GM04503 (cell line): Measurements from ENCODE around the gene TMEM235.

Experiments
- DNase-seq: peaks from one replicate; pipeline ENCODE4 v3.0.0-alpha.2; 2012; ENCODE audit warnings: low read depth

Gene TMEM235

DNA sequence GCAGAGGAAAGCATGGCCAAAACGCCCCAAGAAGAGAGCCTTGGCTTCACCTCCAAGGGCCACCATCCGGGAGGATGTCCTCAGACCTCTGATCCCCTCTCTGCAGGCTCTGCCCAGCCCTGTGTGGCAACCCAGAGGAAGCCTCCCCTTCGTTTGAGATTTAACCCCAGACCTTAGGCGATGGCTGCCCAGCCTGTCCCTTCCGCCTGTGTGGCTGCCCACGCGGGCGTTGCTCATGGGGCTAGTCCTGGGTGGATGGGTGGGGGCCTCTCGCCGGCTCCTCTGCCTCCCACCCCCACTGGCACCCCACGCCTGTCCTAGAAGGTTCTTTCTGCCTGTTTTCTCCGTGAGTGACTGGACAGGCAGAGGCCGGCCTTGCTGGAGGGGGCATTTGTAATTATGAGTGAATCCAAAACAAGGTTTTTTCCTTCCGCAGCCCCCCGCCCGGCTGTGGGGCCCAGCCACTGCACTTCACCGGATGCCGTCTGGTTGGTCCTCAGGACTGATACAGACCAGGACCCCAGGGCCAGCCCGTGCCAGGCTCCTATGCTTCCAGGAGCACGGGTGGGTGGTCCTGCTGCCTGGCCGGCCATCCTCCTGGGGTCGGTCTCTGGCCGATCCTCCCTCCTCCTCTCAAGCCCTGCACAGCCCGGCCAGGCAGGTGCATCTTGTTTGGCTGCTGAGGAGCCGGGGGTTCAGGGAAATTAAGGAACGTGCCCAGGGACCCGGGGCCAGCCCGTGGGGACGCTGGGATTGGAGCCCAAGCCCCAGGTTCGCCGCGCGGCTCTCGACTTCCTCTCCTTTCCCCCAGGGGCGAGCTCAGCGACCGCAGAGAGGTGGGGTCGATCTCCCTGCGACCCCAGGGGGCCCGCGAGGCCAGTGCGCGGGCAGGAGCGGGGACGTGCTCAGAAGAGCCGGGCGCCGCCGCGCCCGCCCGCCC is at the start of gene TMEM235:
Gene TMEM235 (plus strand): TSS at position 636 of the 940 bp plus-strand sequence. CDS start 393 bp downstream, outside the sequence.
- DNase-seq, result no peak

- no peak for DNase-seq
These were observed 48.9 kb upstream of the TMEM235 start for GRCh38 chr17:78182504-78182903.

- no peak for DNase-seq
These were observed 47.5 kb upstream of the TMEM235 start for GRCh38 chr17:78183916-78184315.

DNA sequence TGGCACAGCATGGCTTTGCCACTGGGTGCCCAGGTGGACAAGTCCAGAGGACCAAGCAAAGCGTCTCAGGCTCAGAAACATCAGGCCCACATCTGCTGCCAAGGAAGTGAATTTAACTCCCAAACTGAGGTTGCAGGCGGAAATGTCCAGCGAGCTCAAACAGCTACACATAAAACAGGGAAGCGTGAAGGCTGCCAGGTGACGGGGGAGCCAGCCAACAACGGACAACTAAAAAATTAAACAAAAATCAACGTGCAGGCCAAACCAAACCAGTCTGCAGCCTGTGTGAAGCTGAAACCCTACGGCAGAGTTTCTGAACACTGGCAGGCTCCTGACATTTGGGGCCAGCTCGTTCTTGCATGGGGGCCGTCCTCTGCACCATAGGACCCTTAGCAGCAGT is 47.1 kb upstream of the TMEM235 start:
- DNase-seq, result no peak

- DNase-seq, result no peak
These were observed 46.6 kb upstream of the TMEM235 start for GRCh38 chr17:78184868-78185267.

GRCh38 chr17:78185981-78186691 is 45.3 kb upstream of the TMEM235 start:
- no peak for DNase-seq

GRCh38 chr17:78186692-78187595 is 44.5 kb upstream of the TMEM235 start, which contains the start of the genes AFMID and TK1:
AFMID (plus strand) TSS chr17:78187362; CDS start chr17:78187371, 9 bp downstream.
TK1 (minus strand) TSS chr17:78187052; CDS start chr17:78186994, 58 bp downstream.
- peak; percentile 65 for DNase-seq

- no peak for DNase-seq
These were observed 34.7 kb upstream of the TMEM235 start for GRCh38 chr17:78196716-78197115.

- DNase-seq, result no peak
These were observed 34.1 kb upstream of the TMEM235 start for GRCh38 chr17:78197147-78197832.

- DNase-seq, result no peak
These were observed 31.0 kb upstream of the TMEM235 start for GRCh38 chr17:78200451-78200850.

DNA sequence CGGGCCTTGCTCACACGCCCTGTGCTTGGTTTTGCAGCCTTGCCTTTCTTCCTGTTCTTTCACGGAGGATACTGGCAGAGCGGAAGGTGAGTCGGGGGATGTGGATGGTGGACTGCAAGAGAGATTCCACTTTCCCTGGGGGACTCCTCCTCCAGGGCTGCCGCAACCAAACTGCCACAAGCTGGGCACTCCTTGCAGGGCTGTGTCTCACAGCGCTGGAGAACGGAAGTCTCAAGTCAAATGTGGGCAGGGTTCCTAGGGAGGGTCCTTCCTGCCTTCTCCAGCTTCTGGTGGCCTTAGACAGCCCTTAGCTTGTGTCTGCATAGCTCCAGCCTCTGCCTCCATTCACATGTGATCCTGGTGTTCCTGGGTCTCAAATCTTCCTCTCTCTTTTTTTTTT is 28.8 kb upstream of the TMEM235 start:
- DNase-seq, result no peak

GRCh38 chr17:78204387-78205123 is 26.9 kb upstream of the TMEM235 start:
- no peak for DNase-seq

GRCh38 chr17:78205124-78205775 is 26.2 kb upstream of the TMEM235 start:
- no peak for DNase-seq

- no peak for DNase-seq
These were observed 25.1 kb upstream of the TMEM235 start for GRCh38 chr17:78206298-78206697.

DNA sequence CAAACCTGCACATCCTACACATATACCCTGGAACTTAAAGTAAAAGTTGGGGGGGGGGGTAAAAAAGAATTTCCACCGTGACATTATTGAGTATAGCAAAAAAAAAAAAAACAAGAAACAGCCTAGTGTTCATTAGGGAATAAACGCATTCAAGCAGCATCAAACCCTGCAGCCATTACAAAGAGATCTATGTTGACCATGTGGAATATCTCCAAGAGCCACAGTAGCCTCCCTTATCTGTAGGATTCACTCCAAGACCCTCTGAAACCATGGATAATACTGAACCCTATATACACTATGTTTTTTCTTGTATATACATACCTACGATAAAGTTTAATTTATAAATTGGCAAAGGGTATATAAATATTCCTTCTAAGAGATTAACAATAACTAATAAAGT is 22.9 kb upstream of the TMEM235 start:
- DNase-seq, result no peak

DNA sequence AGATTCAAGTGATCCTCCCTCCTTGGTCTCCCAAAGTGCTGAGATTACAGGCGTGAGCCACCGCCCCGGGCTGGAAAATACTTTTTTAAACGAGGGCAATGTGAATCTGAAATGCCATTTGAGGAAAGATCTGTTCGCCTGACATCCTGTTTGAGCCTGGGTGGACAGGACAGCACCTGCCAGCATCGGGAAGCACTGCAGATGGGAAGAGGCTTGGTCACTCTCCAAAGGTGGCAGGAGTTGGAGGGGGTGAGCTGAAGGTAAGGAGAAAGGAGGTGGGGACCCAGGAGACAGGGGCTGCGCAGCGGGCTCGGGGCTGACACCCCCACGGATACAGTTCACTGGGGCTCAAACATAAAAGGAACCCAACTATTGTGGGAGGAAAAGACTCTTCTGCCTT is 21.3 kb upstream of the TMEM235 start:
- no peak for DNase-seq

- DNase-seq, result no peak
These were observed 20.4 kb upstream of the TMEM235 start for GRCh38 chr17:78211032-78211431.

- DNase-seq, result peak; percentile 18
These were observed 17.3 kb upstream of the TMEM235 start, which contains the start of gene BIRC5 for GRCh38 chr17:78214016-78214705. BIRC5 (plus strand) TSS chr17:78214253; CDS start chr17:78214317, 64 bp downstream.

DNA sequence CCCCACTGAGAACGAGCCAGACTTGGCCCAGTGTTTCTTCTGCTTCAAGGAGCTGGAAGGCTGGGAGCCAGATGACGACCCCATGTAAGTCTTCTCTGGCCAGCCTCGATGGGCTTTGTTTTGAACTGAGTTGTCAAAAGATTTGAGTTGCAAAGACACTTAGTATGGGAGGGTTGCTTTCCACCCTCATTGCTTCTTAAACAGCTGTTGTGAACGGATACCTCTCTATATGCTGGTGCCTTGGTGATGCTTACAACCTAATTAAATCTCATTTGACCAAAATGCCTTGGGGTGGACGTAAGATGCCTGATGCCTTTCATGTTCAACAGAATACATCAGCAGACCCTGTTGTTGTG is 16.7 kb upstream of the TMEM235 start:
- no peak for DNase-seq
